ENCODE measurements around the gene IGFL4.
"Not testable (repeated sequence)": the region's sequence is repeated elsewhere in the genome, so short reads cannot be mapped to it uniquely, and the experiment has no call there.

IGFL4 gene

GRCh38 chr19:46040952-46041500, at the start of gene IGFL4:
IGFL4 (minus strand) TSS chr19:46041002; CDS start chr19:46040962, 40 bp downstream.
- DNase-seq, result peak; percentile 38

GRCh38 chr19:46090444-46090843, 49.6 kb upstream of the IGFL4 start:
- no peak for DNase-seq

- no peak for DNase-seq
Observed at GRCh38 chr19:46089432-46089831, 48.6 kb upstream of the IGFL4 start.

- no peak for DNase-seq
Observed at GRCh38 chr19:46088101-46088500, 47.3 kb upstream of the IGFL4 start.

GRCh38 chr19:46085888-46086287, 45.1 kb upstream of the IGFL4 start:
- DNase-seq, result no peak

GRCh38 chr19:46082728-46083050, 41.9 kb upstream of the IGFL4 start:
- no peak for DNase-seq

- DNase-seq, result peak; percentile 69
Observed at GRCh38 chr19:46081928-46082727, 41.3 kb upstream of the IGFL4 start.

GRCh38 chr19:46080561-46080960, 39.8 kb upstream of the IGFL4 start:
- DNase-seq, result no peak

GRCh38 chr19:46079576-46079975, 38.8 kb upstream of the IGFL4 start:
- no peak for DNase-seq

GRCh38 chr19:46078573-46079332, 38.0 kb upstream of the IGFL4 start:
- not testable (repeated sequence) for DNase-seq

GRCh38 chr19:46077815-46078167, 37.0 kb upstream of the IGFL4 start:
- no peak for DNase-seq

GRCh38 chr19:46076951-46077814, 36.4 kb upstream of the IGFL4 start:
- peak; percentile 86 for DNase-seq

- no peak for DNase-seq
Observed at GRCh38 chr19:46076031-46076880, 35.5 kb upstream of the IGFL4 start.

- no peak for DNase-seq
Observed at GRCh38 chr19:46073268-46073922, 32.6 kb upstream of the IGFL4 start.

GRCh38 chr19:46069806-46070341, 29.1 kb upstream of the IGFL4 start:
- peak; percentile 20 for DNase-seq

- DNase-seq, result no peak
Observed at GRCh38 chr19:46068345-46069258, 27.8 kb upstream of the IGFL4 start.

GRCh38 chr19:46067691-46068090, 26.9 kb upstream of the IGFL4 start:
- no peak for DNase-seq

- no peak for DNase-seq
Observed at GRCh38 chr19:46066471-46066870, 25.7 kb upstream of the IGFL4 start.

- no peak for DNase-seq
Observed at GRCh38 chr19:46065486-46066071, 24.8 kb upstream of the IGFL4 start.

- DNase-seq, result no peak
Observed at GRCh38 chr19:46063201-46063600, 22.4 kb upstream of the IGFL4 start.

All from NCI-H2029 (cell line).